B cell (primary cell): ENCODE data around the gene MTMR4.

Experiments
- CTCF ChIP-seq: fragments of 200-600 bp; IDR thresholded peaks from one replicate; pipeline ENCODE4 v1.8.0; 2022; ENCODE audit warnings: antibody characterized with exemption, mild to moderate bottlenecking
- EZH2 ChIP-seq: IDR thresholded peaks from 2 replicates; pipeline ENCODE4 v1.6.1; 2012; ENCODE audit warnings: borderline replicate concordance, low read depth, mild to moderate bottlenecking, moderate library complexity, low read length; ENCODE audit not compliant: insufficient read depth, poor library complexity, severe bottlenecking

GRCh38 chr17:58455491-58455890, 58.9 kb downstream of the MTMR4 start:
- no peak for TF ChIP-seq CTCF
- TF ChIP-seq EZH2: no peak
